Stimulated activated CD8-positive, alpha-beta memory T cell treated with anti-CD3 and anti-CD28 coated beads, Interleukin-7, amount 100 ng/mL, for 1 hour (primary cell): Measurements from ENCODE around the gene PIGX.
A peak's percentile ranks its signal among the peaks of the same experiment; 100 is the strongest.
"Not testable (repeated sequence)": the region's sequence is repeated elsewhere in the genome, so short reads cannot be mapped to it uniquely, and the experiment has no call there.

Experiments used
- DNase-seq, 2 donors: peaks; one replicate each; pipeline ENCODE4 v3.0.0-alpha.2; 2020; ENCODE audit warnings: low read depth in 2 of 2

The PIGX gene

DNA sequence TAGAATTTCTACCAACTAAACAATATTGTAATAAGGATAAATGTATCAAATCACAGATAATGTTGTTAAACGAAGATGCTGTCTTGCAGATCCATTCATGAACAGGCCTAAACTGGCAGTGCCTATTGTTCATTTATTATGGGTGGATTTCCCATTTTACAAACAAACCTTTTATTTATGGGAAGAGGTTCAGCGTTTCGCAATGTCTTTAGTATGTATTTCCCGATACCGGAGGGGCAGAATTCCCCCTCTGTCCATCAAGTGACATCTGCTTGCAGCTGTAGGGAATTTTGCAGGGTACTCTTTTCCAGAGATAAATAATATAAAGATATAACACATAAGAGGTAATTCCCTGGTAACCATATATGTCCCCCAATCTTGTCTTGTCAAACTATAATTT is 5.8 kb upstream of the PIGX start:
- DNase-seq: no peak

DNA sequence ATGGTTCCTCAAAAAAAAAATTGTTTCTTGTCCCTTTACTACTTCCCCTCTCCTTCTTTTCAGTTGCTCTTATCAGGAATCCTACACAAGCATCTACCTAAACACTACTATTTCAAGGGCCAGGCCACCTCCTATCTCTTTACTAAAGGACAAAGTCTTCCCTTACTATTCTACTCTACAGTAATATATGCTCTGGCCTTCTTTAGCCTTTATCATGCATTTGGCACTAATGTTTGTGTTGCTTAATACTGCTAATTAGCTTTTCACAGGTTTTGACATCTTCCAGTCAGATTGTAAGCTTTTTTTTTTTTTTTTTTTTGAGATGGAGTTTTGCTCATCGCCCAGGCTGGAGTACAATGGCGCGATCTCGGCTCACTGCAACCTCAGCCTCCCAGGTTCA is 5.4 kb upstream of the PIGX start:
- no peak for DNase-seq

DNA sequence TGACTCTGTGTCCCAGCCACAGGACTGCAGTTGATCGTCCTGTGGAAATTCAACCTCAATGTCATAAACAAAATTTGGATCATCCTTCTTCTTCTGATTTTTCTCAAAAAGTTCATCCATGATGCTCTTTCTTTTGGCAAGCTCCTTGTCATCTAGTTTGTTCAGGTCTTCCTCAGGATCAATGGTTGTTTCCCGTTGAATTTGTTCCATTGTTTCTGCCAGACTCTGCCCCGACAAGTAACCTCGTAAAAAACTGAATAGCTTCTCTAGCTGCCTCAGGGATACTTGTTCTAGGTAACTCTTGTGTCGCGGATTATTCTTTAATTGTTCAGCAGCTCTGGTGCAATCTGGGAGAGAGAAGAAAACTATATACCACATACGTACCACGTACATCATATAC is 4.6 kb upstream of the PIGX start:
- no peak for DNase-seq

DNA sequence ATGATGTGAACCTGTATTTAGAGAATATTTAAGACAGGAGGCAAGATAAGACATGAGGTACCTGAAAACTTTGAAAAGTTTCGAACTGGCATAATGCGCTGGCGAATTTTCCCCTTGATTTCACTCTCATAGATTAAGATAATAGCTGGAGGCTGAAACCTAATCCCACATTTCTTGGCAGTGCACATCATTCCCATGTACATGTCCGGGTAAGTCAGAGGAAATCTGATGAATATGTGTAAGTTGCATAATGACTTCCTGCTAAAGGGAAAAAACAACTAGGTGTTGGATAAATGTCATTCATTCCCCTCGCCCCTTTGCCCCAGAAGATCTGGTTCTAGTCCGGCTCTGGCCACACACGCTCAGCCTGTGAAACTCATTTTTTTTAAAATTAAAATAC is 3.7 kb upstream of the PIGX start:
- no peak for DNase-seq

DNA sequence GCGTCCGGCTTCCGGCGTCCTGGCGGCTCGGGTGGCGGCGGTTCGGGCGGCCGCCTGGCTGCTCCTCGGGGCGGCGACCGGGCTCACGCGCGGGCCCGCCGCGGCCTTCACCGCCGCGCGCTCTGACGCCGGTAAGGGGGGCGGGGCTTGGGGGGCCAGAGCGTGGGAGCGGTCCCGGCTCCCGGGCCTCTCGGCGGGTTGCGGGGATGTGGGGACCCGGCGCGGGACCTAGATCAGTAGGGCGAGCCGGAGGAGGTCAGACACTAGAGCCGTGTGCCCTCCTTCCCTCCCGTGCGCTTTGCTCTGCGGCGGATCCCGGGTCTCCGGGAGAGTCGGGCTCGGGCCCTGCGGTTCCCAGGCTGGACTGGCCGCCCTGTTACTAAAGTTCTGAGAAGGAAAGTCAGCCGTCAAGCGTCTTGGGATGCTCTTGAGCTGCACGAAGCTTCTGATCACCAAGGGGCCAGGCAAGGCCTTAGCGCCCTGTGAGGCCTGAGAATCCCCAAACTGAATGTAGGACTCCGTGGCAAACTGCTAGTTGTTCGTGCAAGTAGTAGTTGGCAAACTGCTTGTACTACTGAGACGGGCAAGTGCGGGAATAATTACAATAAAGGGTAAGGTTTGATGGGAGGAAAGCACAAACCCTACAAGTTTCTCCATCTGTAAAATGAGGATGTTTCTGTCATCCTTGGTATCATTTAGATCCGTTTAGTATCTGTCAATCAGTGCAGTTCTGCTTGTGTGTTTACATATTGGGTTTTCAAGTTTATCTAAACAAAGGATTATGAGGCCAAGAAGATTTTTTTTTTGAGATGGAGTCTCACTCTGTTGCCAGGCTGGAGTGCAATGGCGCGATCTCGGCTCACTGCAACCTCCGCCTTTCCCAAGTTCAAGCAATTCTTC is 587 bp downstream of the PIGX start:
- DNase-seq: peak; percentile 41 to 56

DNA sequence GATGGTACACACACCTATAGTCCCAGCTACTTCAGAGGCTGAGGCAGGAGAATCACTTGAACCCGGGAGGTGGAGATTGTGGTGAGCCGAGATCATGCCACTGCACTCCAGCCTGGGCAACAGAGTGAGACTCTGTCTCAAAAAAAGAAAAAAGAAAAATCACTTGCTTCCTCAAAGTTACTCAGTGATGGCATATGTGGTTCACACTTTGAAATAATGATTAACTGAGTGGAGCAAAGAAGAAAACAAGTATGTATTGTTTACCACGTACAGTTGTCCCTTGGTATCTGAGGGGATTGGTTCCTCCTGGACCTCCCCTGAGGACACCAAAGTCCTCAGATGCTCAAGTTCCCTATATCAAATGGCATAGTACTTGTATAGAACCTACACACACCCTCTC is 5.0 kb downstream of the PIGX start:
- DNase-seq: not testable (repeated sequence)

DNA sequence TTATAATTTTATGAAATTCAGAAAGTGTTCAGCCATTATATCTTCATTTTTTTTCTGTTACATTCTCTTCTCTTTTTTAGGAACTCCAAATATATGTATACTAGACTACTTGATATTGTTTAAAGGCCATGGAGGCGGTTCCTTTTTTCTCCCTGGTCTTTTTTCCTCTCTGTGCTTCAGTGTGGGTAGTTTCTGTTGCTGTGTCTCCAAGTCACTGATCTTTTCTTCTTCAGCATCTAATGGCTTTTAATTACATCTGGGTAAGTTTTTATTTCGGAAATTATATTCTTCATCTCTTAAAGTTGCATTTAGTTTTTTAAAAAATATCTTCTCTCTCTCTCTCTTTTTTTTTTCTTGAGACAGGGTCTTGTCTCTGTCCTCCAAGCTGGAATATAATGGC is 8.9 kb downstream of the PIGX start:
- DNase-seq: no peak

DNA sequence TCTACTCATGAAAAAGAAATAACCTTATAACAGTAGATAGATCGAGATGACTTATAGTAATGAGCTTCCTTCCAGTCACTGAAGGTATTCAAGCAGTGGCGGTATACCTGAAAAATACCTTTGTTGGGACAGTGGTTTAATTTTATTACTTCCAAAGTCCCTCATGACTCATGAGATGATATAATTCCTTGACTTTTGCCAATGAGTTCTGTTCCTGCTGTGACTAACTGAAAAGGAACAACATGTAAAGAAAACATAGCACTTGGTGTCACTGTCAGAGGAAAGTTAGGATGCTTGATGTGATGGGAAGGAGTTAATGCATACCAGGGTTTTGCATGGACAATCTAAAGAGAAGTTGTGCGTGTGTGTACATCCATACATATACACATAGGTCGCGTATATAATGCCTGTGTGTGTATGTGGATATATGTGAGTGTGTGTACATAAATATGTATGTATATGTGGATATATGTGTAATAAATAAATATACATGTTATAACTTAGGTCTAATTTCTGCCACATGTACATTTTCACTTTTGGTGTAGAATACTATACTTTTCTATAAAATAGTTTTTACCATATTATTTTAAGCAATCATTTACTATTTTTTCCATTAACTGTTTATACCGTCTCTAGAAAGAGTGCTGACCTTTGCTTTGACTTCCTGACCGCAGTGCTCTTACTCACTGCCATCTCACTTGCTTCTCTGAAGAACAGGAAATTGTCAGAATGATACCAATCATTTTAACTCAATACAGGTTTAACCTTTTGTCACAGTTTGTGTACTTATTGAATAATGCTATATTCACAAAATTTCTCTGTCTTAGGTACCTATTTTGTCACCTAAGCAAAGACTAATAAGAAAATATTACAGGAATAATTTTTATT is 14.9 kb downstream of the PIGX start:
- DNase-seq: no peak

DNA sequence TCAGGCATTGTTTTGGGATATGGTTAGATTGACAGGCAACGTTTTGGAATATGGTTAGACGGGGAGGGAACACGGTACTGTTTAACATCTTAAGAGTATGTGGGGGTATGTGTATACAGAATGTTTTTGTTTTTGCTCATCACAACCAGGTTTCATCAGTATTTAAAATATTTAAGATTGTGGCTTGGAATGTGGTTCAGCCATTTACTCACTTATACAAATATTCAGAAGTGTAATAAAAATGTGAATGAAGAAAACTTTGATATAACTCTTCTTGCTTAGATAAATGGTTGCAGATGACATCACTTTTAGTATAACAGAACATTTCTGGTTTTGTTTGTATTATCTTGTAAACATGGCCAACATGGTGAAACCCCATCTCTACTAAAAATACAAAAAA is 23.6 kb downstream of the PIGX start:
- DNase-seq: no peak

DNA sequence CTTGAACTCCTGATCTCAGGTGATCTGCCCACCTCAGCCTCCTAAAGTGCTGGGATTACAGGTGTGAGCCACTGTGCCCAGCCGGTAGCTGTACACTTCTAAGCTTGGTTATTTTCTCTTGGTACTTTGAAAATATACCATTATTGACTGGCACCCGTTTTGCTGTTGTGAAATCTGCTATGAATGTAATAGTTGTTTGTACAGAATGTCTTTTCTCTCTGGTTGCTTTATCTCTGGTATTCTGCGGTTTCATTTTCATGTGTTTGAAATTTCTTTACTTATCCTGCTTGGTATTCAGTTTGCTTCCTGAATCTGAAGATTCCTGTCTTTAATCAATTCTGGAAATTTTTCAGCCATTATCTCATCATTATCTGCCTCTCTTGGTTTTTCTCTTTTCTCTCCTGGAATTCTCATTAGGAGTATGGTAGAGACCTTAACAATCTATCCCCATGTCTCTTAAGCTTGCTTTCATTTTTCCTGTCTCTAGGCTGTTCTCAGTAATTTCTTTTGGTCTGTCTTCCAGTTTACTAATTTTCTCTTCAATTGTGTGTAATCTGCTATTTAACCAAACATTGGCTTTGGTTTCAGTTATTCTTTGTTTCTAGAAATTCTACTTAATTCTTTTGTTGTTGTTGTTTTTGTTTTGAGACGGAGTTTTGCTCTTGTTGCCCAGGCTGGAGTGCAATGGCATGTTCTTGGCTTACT is 24.6 kb downstream of the PIGX start:
- no peak for DNase-seq

DNA sequence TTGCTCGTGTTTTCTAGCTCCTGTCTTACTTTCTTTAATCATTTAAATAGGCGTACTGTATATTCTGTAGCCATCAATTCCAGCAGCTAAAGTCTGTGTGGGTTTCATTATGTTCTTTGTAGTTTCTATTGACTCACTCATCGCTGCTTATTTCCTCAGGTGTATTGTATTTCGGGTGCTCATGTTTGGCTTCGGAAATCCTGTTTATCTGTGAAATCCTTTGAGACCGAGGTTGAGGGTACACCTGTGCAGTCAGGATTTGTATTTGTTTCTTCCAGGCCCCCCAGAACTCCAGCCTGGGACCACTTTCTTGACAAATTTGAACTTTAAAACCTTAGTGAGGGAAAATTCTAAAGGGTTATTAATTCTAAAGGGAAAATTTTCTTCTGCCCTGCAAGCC is 25.5 kb downstream of the PIGX start:
- no peak for DNase-seq

DNA sequence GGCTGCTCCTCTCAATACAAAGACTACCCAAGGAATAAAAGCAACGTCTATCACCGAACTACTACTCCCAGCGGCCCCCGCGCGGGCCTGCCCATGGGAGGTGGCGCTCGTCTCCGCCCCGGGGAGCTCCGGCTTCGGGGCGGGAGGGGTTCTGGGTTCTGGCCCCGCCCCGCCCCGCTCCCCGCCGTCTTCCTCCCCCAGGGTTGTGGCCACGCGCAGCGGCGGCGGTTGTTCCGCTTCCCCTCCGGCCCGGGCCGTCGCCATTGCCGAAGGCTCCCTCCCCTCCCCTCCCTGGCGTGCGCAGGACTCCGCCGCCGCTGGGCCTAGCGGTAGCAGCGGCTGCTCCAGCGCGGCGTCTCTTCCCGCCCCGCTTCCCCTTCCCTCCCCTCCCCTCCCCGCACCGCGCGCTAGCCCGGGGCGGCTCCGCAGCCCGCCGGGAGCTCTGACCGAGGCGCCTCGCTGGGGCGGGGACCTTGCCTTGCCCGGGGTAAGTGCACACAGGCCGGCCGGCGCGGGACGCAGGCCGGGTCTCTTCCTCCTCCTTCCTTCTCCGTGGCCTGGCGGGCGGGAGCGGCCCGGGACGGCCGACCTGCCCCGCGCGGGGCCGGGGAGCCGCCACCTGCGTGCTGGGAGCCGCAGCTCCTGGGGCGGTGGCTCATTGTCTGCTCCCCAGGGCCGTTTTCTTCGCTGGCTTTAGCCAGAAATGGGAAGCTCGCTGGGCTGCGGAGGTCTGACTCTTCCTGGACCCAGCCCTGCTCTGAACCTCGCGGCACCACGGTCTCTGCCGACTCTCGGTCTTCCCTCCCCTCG is 27.7 kb downstream of the PIGX start, which contains the start of gene PAK2:
TSS of gene PAK2 (plus strand) at position 187 of the 810 bp plus-strand sequence. CDS start 42,790 bp downstream, outside the sequence.
- peak; percentile 76 to 78 for DNase-seq

DNA sequence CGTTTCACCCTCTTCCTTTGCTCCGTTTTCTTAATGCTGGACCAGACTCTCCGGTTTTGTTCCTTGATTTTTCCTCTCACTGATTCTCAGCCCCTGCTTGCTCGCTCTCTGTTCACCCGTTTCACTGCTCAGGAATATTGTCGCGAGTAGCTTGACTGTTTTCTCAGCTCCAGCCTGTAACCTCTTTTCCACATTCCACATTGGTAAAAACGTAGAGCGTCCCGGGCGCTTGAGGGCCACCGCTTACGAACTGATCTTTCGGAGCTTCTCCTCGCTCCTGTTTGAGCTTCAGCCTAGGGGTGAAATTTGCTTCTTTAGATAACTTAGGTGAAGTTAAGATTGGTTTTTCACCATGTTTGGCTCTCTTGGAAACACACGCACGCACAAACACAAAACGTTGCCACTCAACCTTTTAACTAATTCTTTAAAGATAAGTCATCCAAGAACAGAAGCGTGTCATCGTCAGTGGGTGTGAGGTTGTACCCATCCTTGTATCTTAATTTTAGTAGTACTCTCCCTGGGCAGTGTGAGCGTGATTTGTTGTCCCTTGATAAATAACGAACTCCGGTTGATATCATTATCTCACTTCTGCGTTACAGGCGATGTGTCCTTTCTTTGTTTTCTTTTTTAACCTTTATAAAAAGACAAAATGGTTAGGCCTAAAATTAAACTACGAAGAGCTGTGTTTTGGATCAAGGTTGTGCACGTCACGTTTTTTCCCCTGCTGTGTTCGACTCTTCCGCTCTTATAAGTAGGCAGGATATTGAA is 28.5 kb downstream of the PIGX start:
- DNase-seq: peak in 1 of 2 donors; percentile 6

DNA sequence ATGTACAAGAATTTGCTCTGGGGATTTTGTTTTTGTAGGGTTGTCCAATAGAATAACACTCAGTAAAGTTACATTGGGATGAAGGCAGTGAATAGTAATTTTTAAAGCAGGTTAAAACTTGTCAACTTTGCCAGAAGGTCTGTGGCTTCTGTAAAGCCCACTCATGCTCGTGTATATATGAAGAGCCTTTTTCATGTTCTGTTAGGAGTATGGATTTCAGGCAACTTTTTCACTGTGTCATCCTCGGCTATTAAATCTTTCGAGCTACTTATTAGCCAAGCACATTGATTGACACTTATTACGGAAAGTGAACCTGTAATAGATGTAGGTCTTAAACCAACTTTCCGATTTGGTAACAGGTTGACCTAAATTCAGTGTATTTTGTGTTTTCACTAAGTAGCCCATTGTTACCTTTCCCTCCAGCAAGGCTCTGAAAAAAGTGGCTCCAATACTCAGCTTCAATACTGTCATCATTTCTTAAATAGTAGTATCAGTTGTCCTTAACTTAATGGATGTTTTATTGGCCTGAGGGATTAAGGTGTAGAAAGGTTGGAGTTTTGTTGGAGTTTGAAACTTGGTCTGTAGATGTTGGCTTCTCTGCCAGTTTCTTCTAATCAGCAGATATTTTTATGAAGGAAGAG is 29.2 kb downstream of the PIGX start:
- DNase-seq: no peak

DNA sequence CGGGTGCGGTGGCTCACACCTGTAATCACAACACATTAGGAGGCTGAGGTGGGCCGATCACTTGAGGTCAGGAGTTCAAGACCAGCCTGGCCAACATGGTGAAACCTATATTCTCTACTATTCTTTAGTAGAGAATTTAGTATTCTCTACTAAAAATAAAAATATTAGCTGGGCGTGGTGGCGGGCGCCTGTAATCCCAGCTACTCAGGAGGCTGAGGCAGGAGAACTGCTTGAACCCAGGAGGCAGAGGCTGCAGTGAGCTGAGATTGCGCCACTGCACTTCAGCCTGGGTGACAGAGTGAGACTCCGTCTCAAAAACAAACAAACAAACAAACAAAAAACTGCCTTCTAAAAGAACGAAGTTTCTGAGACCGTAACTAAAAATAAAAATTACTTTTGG is 31.4 kb downstream of the PIGX start:
- not testable (repeated sequence) for DNase-seq

DNA sequence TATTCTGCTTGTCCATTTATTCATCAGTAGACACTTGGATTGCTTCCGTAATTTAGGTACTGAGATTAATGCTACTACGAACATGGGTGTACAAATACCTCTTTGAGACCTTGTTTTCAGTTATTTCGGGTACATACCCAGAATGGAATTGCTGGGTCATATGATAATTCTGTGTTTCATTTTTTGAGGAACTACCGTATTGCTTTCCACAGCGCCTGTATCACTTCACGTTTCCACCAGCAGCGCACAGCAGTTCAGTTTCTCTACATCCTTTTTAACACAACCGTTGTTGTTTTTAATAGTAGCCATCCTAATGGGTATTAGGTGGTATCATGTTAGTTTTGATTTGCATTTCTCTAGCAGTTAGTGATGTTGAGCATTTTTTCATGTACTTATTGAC is 36.9 kb downstream of the PIGX start:
- DNase-seq: no peak

DNA sequence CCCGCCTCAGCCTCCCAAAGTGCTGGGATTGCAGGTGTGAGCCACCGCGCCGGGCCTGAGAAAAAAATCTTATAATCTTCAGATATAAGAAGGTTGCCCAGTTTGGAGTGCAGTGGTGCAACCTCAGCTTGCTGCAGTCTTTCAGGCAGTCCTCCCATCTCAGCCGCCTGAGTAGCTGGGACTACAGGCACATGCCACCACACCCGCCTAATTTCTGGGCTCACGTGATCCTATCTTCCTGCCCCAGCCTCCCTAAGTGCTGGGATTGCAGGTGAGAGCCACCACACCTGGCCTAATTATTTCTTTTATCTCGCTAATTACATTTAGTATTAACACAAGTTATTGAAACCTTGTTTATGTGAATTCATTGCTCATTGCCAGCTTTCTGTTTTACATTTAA is 41.0 kb downstream of the PIGX start:
- no peak for DNase-seq

DNA sequence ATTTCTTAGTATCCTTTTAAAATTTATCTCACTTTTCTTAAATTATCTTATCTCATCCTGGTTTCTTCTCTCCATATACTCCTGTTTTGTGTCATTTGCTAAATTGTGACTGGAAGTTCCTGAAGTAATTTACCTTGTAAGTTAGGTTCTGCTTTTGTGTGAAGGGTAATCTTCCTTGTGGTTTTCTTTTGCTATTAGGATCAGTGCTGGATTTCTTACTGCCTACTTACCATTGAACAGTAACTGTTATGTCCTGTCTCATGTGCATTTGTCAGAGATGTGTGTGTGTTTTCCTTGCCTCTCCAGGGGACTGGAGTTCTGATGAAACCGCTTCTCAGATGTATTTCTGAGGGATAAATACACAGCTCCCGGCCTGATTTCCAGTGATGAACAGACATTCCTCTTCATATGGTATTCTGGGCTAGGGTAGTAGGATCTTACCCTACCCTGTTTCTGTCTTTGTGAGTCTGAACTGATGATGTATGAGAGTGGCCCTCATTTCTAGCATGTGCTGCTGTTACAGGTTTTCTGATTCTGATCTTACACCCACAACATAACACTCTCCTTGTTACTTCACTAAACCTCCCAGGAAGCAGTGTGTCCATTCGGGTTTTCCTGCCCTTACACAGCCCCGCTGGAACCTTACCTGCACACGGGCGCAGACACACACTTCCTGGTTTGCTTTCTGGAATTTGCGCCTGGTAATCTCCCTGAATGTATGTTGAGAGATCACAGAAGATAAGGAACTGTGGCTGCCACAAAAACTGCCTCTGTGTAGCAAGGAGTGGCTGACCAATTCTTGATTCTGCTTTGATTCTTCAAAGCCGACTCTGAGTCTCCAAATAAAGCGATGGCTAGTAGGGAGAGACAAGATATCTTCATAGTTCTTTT is 42.2 kb downstream of the PIGX start:
- no peak for DNase-seq

DNA sequence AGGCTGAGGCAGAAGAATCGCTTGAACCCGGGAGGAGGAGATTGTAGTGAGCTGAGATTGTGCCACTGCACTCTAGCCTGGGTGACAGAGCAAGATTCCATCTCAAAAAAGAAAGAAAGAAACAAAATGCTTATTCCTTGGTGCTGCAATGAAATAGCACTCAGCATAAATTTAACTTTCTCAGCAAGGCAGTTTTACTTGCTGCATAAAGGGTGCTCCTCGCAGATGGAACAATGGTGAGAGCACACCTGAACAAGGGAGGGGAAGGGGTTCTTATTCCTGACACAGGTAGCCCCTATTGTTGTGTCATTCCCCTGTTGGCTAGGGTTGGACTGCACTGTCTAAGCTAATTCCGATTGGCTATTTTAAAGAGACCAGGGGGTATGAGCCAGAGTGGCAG is 44.6 kb downstream of the PIGX start:
- no peak for DNase-seq
